ENCODE results near the gene BFSP1.

DNA sequence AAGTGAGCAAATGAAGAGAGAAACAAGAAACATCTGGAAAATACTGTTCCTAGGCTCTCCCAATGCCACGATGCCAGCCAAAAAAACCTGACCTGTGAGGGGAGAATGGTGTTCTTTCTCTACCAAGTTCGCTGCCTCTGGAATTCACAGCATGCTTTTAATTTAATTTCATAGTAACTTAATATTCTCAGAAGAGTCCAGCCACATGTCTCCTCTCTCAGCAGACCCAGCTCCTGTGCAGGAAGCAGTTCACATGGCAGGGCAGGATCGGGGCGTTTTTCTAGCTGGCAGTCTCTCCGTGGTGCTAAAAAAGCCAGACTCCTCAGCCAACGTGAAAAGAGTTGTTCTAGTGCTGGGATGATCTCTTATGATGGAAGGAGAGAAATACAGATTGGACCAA is 57.5 kb downstream of the BFSP1 start:
- no peak for TF ChIP-seq POLR2A (IDR thresholded peaks at IDR 0.05)
- TF ChIP-seq, protein P1, sequence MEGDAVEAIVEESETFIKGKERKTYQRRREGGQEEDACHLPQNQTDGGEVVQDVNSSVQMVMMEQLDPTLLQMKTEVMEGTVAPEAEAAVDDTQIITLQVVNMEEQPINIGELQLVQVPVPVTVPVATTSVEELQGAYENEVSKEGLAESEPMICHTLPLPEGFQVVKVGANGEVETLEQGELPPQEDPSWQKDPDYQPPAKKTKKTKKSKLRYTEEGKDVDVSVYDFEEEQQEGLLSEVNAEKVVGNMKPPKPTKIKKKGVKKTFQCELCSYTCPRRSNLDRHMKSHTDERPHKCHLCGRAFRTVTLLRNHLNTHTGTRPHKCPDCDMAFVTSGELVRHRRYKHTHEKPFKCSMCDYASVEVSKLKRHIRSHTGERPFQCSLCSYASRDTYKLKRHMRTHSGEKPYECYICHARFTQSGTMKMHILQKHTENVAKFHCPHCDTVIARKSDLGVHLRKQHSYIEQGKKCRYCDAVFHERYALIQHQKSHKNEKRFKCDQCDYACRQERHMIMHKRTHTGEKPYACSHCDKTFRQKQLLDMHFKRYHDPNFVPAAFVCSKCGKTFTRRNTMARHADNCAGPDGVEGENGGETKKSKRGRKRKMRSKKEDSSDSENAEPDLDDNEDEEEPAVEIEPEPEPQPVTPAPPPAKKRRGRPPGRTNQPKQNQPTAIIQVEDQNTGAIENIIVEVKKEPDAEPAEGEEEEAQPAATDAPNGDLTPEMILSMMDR (IDR thresholded peaks at IDR 0.05): no peak
